NT2/D1 (cell line): ENCODE data around the gene TBL1XR1.

Source experiments
- SUZ12 ChIP-seq: IDR thresholded peaks from 2 replicates; pipeline ENCODE4 v1.6.1; 2011; ENCODE audit not compliant: insufficient read length, insufficient read depth; ENCODE audit errors: extremely low read depth
- ZNF274 ChIP-seq: IDR thresholded peaks from 2 replicates; pipeline ENCODE4 v1.6.1; 2011; ENCODE audit warnings: mild to moderate bottlenecking, low read depth, low read length

DNA sequence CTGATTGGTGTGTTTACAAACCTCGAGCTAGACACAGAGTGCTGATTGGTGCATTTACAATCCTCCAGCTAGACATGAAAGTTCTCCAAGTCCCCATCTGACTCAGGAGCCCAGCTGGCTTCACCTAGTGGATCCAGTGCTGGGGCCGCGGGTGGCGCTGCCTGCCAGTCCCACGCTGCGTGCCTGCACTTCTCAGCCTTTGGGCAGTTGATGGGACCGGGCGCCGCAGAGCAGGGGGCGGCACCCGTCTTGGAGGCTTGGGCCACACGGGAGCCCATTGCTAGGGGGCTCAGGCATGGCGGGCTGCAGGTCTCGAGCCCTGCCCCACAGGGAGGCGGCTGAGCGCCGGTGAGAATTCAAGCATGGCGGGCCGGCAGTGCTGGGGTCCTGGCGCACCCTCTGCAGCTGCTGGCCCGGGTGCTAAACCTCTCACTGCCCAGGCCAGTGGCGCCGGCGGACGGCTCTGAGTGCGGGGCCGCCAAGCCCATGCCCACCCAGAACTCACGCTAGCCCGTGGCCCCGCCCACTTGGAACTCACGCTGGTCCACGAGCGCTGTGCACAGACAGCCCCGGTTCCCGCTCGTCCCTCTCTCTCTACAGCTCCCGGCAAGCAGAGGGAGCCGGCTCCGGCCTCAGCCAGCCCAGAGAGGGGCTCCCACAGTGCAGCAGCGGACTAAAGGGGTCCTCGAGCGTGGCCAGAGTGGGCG is 6.6 kb upstream of the TBL1XR1 start:
- TF ChIP-seq ZNF274, result no peak
- no peak for TF ChIP-seq SUZ12
